ENCODE results near the gene EHD3.

GRCh38 chr2:31187166-31187565 is 46.8 kb upstream of the EHD3 start:
- no peak for TF ChIP-seq CTCF (IDR thresholded peaks at IDR 0.05)
- TF ChIP-seq EZH2phosphoT487 (IDR thresholded peaks at IDR 0.05), result no peak
- TF ChIP-seq EZH2 (IDR thresholded peaks at IDR 0.05), result no peak
